Smooth muscle cell (in vitro differentiated cells): Measurements from ENCODE around the gene KRT85. TPM values are rescaled to one million over a fixed set of nuclear protein-coding genes. Genes with fewer than 3 reads are reported as not detected.

Experiments
- DNase-seq: peaks from one replicate; lab custom pipeline; 2025; ENCODE audit not compliant: unreplicated experiment; lab: John Stamatoyannopoulos, UW
- H2AFZ ChIP-seq: fragments of 200-600 bp; sonication (generic); 2 replicates; pipeline ENCODE4 v1.6.0; 2016; ENCODE audit warnings: antibody characterized with exemption, low read depth, mild to moderate bottlenecking
- H3F3A ChIP-seq: fragments of 200-600 bp; sonication (generic); 2 replicates; pipeline ENCODE4 v1.6.0; 2017; ENCODE audit warnings: antibody characterized with exemption, low read depth
- H3K27ac ChIP-seq: fragments of 200-600 bp; sonication (generic); 2 replicates; pipeline ENCODE4 v1.5.1; 2016; ENCODE audit warnings: low read depth, mild to moderate bottlenecking
- H3K27me3 ChIP-seq: fragments of 200-600 bp; sonication (generic); 2 replicates; pipeline ENCODE4 v1.6.1; 2016; ENCODE audit warnings: low read depth, mild to moderate bottlenecking
- H3K36me3 ChIP-seq: fragments of 200-600 bp; sonication (generic); 2 replicates; pipeline ENCODE4 v1.5.1; 2016; ENCODE audit warnings: low read depth
- H3K4me1 ChIP-seq: fragments of 200-600 bp; sonication (generic); 2 replicates; pipeline ENCODE4 v1.5.1; 2016; ENCODE audit warnings: low read depth
- H3K4me2 ChIP-seq: fragments of 200-600 bp; sonication (generic); 2 replicates; pipeline ENCODE4 v1.6.0; 2016; ENCODE audit warnings: mild to moderate bottlenecking
- H3K4me3 ChIP-seq: fragments of 200-600 bp; sonication (generic); 2 replicates; pipeline ENCODE4 v1.5.1; 2016; ENCODE audit warnings: mild to moderate bottlenecking
- H3K79me2 ChIP-seq: fragments of 200-600 bp; sonication (generic); 2 replicates; pipeline ENCODE4 v1.6.0; 2016; ENCODE audit warnings: low read depth, mild to moderate bottlenecking
- H3K9ac ChIP-seq: fragments of 200-600 bp; sonication (generic); 2 replicates; pipeline ENCODE4 v1.6.0; 2016; ENCODE audit warnings: low read depth
- H3K9me3 ChIP-seq: fragments of 200-600 bp; sonication (generic); replicated peaks from 2 replicates; pipeline ENCODE4 v1.5.1; 2016; ENCODE audit warnings: low read depth
- H4K20me1 ChIP-seq: fragments of 200-600 bp; sonication (generic); 2 replicates; pipeline ENCODE4 v1.6.0; 2016; ENCODE audit warnings: low read depth
- CTCF ChIP-seq: fragments of 200-600 bp; sonication (generic); IDR thresholded peaks from 2 replicates; pipeline ENCODE4 v1.5.1; 2017; ENCODE audit warnings: borderline replicate concordance, mild to moderate bottlenecking, antibody characterized with exemption; ENCODE audit not compliant: insufficient read depth, poor library complexity, severe bottlenecking
- WGBS: methylation state at CpG from one replicate; pipeline ENCODE4 v1.1.7; 2016; ENCODE audit warnings: low lambda C conversion rate; 5-methylcytosine and 5-hydroxymethylcytosine counted together
- polyA plus RNA-seq: library from polyadenylated mRNA; unstranded; fragments of >200 nt; fragmentation: Nextera tagmentation; extraction: Ambion mirVana; gene quantifications from 2 replicates; pipeline ENCODE4 v1.2.1, GENCODE V29; 2016
- total RNA-seq: library from RNA; depleted of rRNA; stranded (reverse); fragments of >200 nt; gene quantifications from 2 replicates; pipeline ENCODE4 v1.2.3, GENCODE V29; 2014

KRT85 gene
- total and polyA plus RNA-seq, 2 experiments from 2014 or later, result not detected

GRCh38 chr12:52407918-52408317 is 40.6 kb upstream of the KRT85 start:
- Histone ChIP-seq H3F3A (no peaks in the 10 kb centered on the region), H3K27ac (no peak overlapping the region), H3K4me1 (no peaks in the 10 kb centered on the region), H3K36me3 (no peaks in the 10 kb centered on the region), H3K79me2 (no peaks in the 10 kb centered on the region), H3K27me3 (no peaks in the 10 kb centered on the region), H3K4me3 (no peak overlapping the region), H3K9me3 (no peaks in the 10 kb centered on the region), H3K4me2 (no peak overlapping the region), H4K20me1 (no peaks in the 10 kb centered on the region), H2AFZ (no peak overlapping the region), H3K9ac (no peak overlapping the region)
- no peak for TF ChIP-seq CTCF
- DNase-seq, result no peak
- WGBS, result 91% methylated on average over 5 of the region's 5 CpGs

- no peaks in the 10 kb centered on the region for H4K20me1 ChIP-seq
- H3K4me2 ChIP-seq, result no peak within 1 kb of the TSS
- H3K27ac ChIP-seq, result no peak within 1 kb of the TSS
- H3F3A ChIP-seq, result no peaks in the 10 kb centered on the region
- no peaks in the 10 kb centered on the region for H3K36me3 ChIP-seq
- H2AFZ ChIP-seq, result no peak within 1 kb of the TSS
- no peaks in the 10 kb centered on the region for H3K27me3 ChIP-seq
- no peak within 1 kb of the TSS for H3K4me3 ChIP-seq
- no peaks in the 10 kb centered on the region for H3K4me1 ChIP-seq
- WGBS, result 95% methylated on average over 14 of the region's 14 CpGs
- H3K9ac ChIP-seq, result no peak within 1 kb of the TSS
- no peaks in the 10 kb centered on the region for H3K79me2 ChIP-seq
- no peak for TF ChIP-seq CTCF
- no peaks in the 10 kb centered on the region for H3K9me3 ChIP-seq
- no peak for DNase-seq
These were observed 38.7 kb upstream of the KRT85 start, which contains the start of gene KRT82 for GRCh38 chr12:52405922-52406385. Gene KRT82, minus strand, starts transcription at chr12:52406335. Its CDS starts 58 bp downstream, at chr12:52406277.

GRCh38 chr12:52404951-52405350 is 37.7 kb upstream of the KRT85 start:
- WGBS, result 96% methylated on average over 3 of the region's 3 CpGs
- no peak overlapping the region for H3K27ac ChIP-seq
- no peak for DNase-seq
- H3K79me2 ChIP-seq, result no peaks in the 10 kb centered on the region
- H4K20me1 ChIP-seq, result no peaks in the 10 kb centered on the region
- no peaks in the 10 kb centered on the region for H3K9me3 ChIP-seq
- no peaks in the 10 kb centered on the region for H3K4me1 ChIP-seq
- no peaks in the 10 kb centered on the region for H3K36me3 ChIP-seq
- H3K4me3 ChIP-seq, result no peak overlapping the region
- no peak overlapping the region for H3K9ac ChIP-seq
- H3F3A ChIP-seq, result no peaks in the 10 kb centered on the region
- H3K4me2 ChIP-seq, result no peak overlapping the region
- no peaks in the 10 kb centered on the region for H3K27me3 ChIP-seq
- TF ChIP-seq CTCF, result no peak
- H2AFZ ChIP-seq, result no peak overlapping the region

GRCh38 chr12:52403561-52403960 is 36.3 kb upstream of the KRT85 start:
- Histone ChIP-seq H3F3A (no peaks in the 10 kb centered on the region), H3K4me1 (no peaks in the 10 kb centered on the region), H2AFZ (no peak overlapping the region), H3K27me3 (no peaks in the 10 kb centered on the region), H3K9me3 (no peaks in the 10 kb centered on the region), H3K36me3 (no peaks in the 10 kb centered on the region), H4K20me1 (no peaks in the 10 kb centered on the region), H3K27ac (no peak overlapping the region), H3K4me3 (no peak overlapping the region), H3K4me2 (no peak overlapping the region), H3K9ac (no peak overlapping the region), H3K79me2 (no peaks in the 10 kb centered on the region)
- no peak for TF ChIP-seq CTCF
- 94% methylated on average over 9 of the region's 9 CpGs for WGBS
- no peak for DNase-seq
